PFSK-1 (cell line): Measurements from ENCODE around the gene CFAP65.

Experiments used
- POLR2AphosphoS5 ChIP-seq: IDR thresholded peaks from 2 replicates; pipeline ENCODE4 v1.6.1; 2012; ENCODE audit warnings: low read depth, mild to moderate bottlenecking, control low read depth, low read length, moderate library complexity
- SIN3A ChIP-seq: IDR thresholded peaks from 2 replicates; pipeline ENCODE4 v1.6.1; 2012; ENCODE audit warnings: mild to moderate bottlenecking, low read length, moderate library complexity, borderline replicate concordance; ENCODE audit not compliant: insufficient read depth
- TAF1 ChIP-seq: IDR thresholded peaks from 2 replicates; pipeline ENCODE4 v1.6.1; 2012; ENCODE audit warnings: low read length, control low read depth, borderline replicate concordance; ENCODE audit not compliant: insufficient read depth
- TF ChIP-seq, protein P1 (sequence below), 2 experiments: IDR thresholded peaks; 2 replicates each; pipeline versions ENCODE4 v1.6.1 to v1.8.0; 2011 to 2012; ENCODE audit warnings: low read depth in 2 of 2, low read length in 2 of 2, control low read depth in 1 of 2, inconsistent platforms in 1 of 2, mild to moderate bottlenecking in 1 of 2, moderate library complexity in 1 of 2; ENCODE audit not compliant: insufficient read depth in 1 of 2

- TF ChIP-seq POLR2AphosphoS5 (no peak), SIN3A (no peak), TAF1 (no peak)
- TF ChIP-seq, protein P1, sequence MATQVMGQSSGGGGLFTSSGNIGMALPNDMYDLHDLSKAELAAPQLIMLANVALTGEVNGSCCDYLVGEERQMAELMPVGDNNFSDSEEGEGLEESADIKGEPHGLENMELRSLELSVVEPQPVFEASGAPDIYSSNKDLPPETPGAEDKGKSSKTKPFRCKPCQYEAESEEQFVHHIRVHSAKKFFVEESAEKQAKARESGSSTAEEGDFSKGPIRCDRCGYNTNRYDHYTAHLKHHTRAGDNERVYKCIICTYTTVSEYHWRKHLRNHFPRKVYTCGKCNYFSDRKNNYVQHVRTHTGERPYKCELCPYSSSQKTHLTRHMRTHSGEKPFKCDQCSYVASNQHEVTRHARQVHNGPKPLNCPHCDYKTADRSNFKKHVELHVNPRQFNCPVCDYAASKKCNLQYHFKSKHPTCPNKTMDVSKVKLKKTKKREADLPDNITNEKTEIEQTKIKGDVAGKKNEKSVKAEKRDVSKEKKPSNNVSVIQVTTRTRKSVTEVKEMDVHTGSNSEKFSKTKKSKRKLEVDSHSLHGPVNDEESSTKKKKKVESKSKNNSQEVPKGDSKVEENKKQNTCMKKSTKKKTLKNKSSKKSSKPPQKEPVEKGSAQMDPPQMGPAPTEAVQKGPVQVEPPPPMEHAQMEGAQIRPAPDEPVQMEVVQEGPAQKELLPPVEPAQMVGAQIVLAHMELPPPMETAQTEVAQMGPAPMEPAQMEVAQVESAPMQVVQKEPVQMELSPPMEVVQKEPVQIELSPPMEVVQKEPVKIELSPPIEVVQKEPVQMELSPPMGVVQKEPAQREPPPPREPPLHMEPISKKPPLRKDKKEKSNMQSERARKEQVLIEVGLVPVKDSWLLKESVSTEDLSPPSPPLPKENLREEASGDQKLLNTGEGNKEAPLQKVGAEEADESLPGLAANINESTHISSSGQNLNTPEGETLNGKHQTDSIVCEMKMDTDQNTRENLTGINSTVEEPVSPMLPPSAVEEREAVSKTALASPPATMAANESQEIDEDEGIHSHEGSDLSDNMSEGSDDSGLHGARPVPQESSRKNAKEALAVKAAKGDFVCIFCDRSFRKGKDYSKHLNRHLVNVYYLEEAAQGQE (IDR thresholded peaks at IDR 0.05; ENCODE audit: insufficient read depth in 1 of 2, low read depth in 2 of 2, low read length in 2 of 2), result no peak
Observed at GRCh38 chr2:218984239-218985020, 56.9 kb downstream of the CFAP65 start.
